NCI-H526 (cell line): ENCODE measurements around the gene CST1.
A peak's percentile ranks its signal among the peaks of the same experiment; 100 is the strongest.
"Not testable (repeated sequence)": the region's sequence is repeated elsewhere in the genome, so short reads cannot be mapped to it uniquely, and the experiment has no call there.

Source experiments
- DNase-seq, 2 experiments: peaks; one replicate each; lab custom pipeline; 2025; lab: John Stamatoyannopoulos, UW

Gene CST1, protein sequence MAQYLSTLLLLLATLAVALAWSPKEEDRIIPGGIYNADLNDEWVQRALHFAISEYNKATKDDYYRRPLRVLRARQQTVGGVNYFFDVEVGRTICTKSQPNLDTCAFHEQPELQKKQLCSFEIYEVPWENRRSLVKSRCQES

DNA sequence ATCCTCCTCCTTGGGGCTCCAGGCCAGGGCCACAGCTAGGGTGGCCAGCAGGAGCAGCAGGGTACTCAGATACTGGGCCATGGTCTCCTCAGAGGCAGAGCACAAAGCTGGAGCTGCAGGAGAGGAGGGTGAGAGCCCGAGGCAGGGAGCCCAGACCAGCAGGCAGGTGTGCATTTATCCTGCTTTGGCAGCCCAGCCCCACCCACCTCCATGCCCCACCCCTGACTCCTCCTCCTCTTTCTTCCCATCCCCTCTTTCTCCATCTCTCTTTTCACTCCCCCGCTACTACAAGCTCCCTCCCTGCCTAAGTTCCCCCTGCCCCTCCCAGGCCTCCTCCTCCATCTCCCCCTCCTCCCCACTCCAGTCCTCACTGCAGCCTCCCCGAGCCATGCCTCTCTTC, at the start of gene CST1:
Gene CST1 (minus strand): TSS at position 150 of the 400 bp plus-strand sequence. CDS start 69 bp downstream, at position 81.
- DNase-seq: not testable (repeated sequence)

DNA sequence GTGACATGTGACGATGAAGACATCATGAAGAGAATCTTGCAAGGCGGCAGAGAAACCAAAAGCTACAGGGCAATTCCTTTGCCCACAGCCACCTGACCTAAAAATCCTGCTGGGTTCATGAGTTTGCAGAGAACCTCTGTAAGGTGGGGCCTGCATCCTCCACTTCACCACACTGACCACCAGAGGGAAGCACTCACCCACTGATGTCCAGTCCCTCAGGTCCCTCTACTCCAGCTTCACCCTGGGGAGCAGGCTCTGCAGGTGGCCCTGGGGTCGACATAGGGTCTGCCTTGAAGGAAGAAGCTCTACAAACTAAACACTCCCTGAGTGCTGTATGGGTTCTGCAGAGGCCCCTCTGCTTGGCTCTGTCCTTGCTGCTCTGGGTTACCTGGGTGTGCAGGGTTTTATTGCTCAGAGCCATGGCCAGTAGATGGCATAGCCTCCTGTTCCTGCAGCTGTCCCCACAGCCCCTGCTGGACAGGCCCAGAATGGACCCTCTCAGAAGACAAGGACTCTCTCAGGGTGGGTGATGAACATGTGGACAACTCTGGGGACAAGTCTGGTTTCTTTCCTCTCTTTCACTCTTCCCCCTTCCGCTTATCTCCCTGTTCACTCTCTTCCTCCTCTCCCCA, 48.6 kb upstream of the CST1 start:
- DNase-seq: peak; percentile 14 to 65

DNA sequence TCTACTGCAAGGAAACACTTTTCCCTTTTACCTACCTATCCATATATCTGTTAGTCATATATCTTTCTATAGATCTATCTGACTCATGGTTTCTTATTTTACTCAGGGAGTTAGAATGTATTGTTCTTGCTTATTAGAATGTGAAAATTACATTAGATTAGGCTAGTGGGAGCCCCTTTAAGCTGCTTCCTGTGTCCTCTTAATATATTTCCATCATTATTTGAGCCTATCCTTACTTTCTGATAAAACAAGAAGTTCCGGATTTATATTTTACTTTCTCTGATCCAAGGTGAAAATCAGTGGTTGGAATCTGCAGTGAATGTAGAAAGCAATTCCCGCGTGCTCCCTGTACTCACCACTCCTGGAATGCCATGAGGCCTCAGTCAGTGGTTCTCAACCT, 44.8 kb upstream of the CST1 start:
- DNase-seq: no peak

DNA sequence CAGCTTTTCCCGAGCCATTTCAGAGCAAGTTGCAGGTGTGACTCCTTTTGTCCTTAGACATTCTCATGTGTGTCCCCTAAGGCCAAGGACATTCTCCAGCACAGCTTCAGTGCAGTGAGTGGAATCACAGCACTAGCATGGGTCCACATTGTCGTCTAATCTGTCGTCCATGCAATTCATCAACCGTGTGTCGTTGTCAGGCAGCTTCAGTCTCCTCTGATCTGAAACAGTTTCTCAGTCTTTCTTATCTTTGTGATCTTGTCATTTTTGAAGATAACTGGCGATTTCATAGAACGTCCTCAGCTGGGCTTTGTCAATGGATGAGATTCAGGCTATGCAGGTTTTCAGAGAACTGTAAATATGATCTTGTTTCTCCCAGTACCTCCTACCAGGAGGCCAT, 44.1 kb upstream of the CST1 start:
- DNase-seq: no peak

DNA sequence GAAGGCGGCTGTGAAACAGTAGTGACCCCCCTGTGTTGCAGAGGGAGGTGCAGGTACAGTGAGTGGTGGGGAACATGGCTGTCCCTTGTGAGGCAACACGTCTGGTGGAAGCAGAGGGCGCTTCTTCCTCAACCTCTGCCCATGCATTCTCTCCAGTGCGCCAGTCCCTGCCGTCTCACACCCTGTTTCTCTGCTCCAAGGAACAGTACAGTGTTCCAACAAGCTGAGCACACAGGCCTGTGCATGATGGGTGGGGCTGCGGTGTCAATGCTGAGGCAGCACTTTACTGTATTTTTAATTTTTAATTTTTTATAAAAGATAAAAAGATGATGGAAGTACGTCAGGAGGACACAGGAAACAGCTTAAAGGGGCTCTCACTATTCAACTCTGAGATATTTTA, 43.3 kb upstream of the CST1 start:
- DNase-seq: no peak

DNA sequence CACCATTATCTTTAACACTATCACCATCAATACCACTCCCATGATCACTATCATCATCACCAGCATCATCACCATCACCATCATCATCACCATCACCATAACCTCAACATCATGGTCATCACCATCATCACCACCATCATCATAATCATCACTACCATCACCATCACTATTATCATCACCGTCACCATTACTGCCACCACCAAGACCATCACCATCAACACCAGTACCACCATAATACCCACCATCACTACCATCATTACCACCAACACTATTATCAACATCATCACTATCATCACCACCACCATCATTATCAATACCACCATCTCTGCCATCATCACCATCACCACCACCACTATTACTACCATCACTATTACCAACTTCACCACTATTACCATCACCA, 32.7 kb upstream of the CST1 start:
- no peak for DNase-seq

DNA sequence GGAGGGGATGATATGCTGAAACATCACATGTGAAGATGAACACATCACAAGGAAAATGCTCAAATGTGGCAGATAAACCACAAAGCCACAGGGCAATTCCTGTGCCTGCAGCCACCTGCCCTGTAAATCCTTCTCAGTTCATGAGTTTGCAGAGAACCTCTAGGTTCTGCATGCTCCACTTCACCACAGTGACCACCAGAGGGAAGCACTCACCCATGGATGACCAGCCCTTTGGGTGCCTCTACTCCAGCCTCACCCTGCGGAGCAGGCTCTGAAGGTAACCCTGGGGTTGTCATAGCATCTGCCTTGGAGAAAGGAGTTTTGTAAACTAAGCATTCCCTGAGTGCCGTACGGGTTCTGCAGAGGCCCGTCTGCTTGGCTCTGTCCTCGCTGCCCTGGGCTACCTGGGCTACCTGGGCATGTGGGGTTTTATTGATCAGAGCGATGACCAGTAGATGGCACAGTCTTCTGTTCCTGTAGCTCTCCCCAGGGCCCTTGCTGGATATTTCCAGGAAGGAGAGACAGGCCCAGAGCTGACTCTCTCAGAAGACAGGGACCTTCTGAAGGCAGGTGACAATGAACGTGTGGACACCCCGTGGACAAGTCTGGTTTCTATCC, 31.7 kb upstream of the CST1 start:
- peak; percentile 21 to 58 for DNase-seq

DNA sequence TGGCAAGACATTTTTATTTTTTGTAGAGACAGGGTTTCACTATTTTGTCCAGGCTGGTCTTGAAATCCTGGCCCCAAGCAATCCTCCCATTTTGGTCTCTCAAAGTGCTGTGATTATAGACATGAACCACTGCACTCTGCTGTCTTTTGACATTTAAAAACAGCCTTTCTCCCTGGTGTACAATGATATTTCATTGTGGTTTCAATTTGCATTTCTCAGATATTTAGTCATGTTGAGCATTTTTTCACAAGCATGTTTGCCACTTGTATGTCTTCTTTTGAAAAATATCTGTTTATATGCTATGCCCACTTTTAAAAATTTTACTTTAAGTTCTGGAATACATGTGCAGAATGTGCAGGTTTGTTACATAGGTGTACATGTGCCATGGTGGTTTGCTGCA, 27.9 kb upstream of the CST1 start:
- DNase-seq: not testable (repeated sequence)

DNA sequence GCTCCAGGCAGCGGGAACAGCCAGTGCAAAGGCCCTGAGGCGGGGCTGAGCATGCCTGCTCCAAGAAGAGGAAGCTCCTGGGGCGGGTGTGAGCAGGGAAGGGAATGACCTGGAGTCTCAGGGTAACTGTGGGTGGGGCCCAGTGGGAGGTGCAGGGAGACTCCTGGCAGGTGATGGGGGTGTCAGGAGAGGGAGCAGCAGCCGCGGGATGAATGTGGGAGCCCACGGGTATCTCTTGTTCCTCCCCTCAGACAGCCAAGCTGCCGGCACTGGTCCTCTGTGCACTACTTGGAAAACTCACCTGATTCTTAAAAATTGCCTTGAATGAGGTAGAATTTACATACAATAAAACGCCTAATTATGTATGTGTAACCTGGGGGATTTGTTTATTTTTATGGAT, 26.6 kb upstream of the CST1 start:
- not testable (repeated sequence) for DNase-seq

DNA sequence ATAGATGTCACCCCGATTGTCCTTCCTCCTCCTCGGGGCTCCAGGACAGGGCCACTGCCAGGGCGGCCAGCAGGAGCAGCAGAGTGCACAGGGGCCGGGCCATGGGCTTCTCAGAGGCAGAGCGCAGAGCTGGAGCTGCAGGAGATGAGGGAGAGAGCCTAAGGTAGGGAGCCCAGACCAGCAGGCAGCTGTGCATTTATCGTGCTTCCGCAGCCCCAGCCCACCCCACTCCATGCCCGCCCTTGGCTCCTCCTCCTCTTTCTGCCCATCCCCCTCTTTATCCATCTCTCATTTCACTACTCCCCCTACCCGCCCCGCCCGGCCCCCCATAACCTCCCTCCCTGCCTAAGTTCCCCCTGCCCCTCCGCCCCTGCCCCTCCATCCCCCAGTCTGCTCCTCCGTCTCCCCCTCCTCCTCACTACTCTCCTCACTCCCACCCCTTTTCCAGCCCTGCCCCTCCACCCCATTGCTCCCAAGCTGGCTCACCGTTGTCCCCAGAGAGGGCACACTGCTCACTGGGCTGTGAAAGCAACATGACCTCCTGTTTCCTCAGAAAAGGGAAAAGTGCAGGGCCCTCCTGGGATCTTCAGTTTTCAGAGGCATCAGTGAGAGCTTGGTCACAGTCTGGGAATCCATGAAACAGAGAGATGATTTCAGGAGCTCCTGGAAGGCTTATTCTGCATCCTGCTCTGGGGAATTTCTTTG, 25.5 kb upstream of the CST1 start:
- DNase-seq: peak; percentile 39 to 65

DNA sequence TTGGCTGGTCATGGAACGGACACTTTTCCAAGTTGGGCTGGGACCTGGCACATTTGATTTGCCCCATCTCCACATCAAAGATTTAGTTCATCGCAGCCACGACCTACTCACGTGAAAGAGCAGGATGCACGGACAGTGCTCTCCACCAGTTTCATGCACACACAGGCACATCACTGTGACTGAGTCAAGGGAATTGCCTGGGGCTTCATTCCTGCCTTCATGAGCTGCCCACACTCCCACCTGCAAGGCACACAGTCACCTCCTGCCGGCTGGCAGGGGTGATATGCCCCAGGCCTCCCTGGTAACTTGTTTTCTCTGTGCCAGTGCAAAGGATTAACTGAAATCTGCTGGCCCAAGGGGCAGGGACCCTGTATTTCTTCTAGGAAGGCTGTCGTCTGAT, 23.3 kb upstream of the CST1 start:
- DNase-seq: no peak

DNA sequence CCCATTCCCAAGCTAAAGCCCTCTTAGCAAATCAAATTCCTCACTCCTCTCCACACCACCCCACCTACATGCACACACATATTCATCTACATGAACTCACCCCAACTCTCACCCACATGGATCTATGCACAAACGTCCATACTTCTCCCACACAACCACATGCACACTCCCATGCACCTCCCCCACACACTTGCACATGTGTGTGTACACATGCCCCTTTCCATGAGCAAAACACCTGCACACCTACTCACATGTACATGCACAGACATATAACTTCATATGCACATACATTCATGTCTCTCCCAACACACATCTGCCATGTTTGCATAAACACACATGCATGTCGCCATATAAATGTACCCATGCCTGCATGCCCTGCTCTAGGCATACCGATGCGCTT, 22.8 kb upstream of the CST1 start:
- no peak for DNase-seq

DNA sequence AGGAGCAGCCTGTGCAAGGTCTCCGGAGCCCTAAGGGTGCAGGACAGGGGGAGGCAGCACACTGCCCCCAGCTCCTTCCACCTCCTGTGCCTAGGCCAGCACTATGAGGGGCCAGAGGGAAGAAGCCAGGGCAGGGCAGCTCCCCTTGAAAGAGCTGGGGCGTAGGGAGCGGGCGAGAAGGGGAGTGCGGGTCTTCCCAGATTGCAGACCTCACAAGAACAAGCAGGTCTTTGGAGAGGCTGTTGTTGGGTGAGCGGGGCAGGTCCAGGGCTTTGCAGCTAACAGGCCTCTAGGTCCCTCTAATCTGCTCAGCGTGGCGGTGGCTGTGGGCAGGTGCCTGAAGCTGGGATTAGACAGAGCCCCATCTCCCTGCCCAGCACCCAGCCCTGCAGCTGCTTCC, 22.4 kb upstream of the CST1 start:
- no peak for DNase-seq

DNA sequence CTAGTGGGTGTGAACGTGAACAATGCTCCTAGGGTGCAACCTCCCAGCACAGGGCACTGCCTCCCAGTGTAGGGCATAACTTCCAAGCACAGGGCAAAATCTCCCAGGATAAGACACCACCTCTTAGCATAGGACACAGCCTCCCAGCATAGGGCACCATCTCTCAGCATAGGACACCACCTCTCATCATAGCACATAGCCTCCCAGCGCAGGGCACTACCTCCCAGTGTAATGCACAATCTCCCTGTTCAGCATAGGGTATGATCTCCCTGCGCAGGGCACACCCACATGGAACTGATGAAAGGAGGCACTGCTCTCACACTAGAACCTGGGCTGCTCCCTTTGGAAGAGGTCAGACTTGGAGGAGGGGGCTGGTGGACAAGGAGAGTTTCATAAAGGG, 21.3 kb upstream of the CST1 start:
- no peak for DNase-seq

DNA sequence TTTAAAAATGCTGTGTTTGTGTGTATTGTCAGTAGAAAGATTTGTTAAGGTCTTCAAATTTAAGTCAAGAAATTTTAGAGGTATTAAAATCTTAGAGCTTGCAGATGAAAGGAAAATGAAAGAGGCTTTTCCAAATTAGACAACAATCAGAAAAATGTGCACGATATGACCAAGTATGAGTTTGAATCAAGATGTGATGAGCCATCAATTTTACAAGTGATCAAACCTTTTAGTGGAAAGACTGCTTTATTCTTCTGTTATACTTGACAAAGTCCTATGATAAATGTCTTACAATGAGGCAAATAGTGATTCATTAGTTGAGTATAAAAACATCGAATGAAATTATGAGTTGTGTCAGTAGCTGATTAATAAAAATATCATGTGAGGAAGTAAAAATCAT, 19.6 kb upstream of the CST1 start:
- no peak for DNase-seq

DNA sequence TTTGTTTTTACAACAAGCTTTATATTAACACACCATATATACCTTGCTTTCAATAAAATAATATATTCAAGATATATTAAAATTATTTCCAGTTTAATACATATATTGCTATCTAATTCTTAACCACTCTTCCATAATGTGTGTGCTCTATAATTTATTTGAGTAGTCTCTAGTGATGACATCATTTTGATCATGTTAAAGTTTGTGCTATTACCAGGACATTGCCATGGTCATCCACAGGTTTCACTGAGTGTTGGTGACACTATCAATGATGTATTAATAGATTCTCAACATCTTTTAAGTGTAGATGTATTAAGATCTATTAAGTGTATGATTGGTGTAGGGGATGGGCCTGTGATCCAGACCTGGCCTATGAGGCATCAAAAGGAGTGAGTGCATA, 17.8 kb upstream of the CST1 start:
- DNase-seq: not testable (repeated sequence)

DNA sequence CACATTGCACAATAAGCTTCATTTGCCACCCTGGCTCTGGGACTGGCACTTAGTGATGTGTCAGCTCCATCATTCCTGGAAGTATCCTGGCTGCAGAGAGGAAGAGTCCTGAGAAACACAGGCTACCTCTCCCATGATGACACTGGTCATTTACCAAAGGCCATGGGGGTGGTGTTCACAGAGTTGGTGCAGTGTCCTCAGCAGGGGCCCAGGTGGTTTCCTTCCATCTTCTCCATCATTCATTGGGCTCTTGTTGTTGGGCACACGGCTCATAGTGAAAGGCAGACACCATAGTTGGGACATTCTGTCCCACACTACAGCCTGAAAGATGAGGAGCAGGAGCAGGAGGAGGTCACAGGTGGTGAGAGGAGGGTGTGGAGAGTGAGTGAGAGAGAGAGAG, 15.8 kb upstream of the CST1 start:
- DNase-seq: no peak

DNA sequence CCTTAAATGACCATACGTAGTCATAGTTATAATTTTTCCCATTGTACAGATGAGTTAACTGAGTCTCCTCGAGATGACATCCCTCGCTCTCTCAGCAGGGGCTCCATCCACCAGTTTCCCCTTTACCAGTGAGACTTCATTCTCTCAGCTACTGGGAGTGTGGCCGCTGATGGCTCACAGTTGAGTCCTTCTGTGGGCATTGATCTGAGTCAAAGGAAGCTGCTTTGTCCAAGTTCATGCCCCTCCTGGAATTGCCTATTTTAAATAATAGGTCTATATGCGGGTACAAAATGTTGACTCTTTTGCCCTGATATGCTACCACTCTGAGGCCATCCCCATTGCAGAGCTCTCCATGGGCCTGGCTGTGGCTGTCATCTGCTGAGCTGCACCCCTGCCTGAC, 14.8 kb upstream of the CST1 start:
- DNase-seq: no peak

DNA sequence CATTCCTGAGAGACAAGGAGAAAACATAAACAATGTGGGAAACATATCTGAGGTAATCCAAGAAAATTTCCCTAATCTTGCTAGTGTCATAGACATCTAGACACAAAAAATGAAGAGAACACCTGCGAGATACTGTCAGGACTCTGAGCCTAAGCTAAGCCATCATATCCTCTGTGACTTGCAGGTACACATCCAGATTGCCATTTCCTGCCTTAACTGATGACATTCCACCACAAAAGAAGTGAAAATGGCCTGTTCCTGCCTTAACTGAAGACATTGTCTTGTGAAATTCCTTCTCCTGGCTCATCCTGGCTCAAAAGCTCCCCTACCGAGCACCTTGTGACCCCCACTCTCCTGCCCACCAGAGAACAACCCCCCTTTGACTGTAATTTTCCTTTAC, 13.9 kb upstream of the CST1 start:
- not testable (repeated sequence) for DNase-seq

DNA sequence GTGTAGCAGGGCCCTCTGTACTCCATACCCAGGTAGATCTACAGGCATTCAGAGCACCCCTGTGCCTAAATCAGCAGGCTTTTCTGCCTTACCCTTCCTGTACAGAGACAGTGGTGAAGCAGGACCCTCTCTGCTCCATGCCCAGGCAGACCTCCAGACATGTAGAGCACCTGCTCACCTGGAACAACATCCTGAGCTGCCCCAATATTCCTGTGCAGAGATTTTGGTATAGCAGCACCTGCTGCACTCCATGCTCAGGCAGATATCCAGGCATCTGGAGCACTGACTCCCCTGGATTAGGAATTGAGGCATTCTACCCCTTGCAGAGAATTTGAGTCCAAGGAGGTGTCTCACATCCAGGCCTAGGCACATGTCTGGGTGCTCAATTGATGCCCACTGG, 12.6 kb upstream of the CST1 start:
- DNase-seq: no peak

DNA sequence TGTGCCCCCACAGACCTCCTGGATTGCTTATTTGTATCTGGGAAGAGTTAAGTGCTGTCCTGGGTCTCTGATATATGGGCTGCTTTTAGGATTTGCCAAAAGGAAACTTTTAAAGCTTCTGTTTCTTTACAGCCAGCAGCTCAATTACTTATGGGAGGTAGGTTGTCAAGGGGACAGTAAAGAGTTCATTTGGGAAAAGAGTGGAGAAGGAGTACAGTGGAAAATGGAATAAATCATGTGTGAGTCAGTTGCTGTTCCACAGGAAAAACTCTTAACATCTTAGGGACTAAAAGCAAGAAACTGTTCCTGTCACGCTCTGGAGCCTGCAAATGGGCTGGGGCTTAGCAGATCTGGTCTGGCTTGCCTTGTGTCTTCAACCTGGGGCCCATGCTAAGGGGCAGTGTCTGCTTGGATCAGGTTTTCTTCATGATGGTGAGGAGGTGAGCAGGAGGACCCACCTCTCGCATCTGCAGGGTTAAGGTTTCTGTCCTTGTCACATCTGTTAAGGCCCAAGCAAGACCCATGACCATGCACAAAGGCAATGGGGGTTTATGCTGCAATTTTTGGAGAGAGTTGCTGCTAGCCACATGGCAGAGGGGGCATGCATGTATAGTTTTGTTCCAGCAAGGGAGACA, 8.7 kb upstream of the CST1 start:
- no peak for DNase-seq

DNA sequence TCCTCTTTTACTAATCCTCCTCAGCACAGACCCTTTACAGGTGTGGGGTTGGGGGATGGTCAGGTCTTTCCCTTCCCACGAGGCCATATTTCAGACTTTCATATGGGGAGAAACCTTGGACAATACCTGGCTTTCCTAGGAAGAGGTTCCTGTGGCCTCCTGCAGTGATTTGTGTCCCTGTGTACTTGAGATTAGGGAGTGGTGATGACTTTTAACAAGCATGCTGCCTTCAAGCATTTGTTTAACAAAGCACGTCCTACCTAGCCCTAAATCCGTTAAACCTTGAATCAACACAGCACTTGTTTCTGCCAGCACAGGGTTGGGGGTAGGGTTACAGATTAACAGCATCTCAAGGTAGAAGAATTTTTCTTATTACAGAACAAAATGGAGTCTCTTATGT, 6.1 kb upstream of the CST1 start:
- peak; percentile 55 to 69 for DNase-seq

DNA sequence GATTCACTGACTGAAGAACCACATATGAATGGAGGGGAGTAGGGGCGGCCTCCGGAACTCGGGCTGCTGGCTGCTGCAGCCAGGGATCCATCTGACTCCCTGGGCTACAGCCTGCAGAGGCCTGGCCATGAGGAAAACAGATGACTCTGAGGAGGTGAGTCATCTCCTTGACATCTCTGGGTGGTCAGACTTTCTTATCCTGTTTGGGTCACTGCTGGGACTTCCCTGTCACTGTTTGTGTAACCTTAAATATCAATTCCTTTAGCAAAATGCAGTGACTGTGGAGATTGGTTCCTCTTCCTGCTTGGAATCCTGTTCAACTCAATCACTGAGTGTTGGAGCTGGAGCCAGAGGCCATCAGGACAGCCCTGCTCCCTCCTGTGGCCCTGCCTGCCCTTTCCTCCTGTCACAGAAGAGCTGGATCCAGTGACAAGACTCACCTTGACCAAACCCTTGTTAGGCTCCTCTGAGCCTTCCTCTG, 4.4 kb upstream of the CST1 start:
- not testable (repeated sequence) for DNase-seq
